HG03571 (cell line): ENCODE results near the gene GRID2.
"Not testable (repeated sequence)": the region's sequence is repeated elsewhere in the genome, so short reads cannot be mapped to it uniquely, and the experiment has no call there.

Experiments
- ATAC-seq: cut with Tn5 transposase; IDR thresholded peaks from one replicate; pipeline ENCODE4 v1.9.1; 2021; ENCODE audit not compliant: unreplicated experiment

Gene GRID2

DNA sequence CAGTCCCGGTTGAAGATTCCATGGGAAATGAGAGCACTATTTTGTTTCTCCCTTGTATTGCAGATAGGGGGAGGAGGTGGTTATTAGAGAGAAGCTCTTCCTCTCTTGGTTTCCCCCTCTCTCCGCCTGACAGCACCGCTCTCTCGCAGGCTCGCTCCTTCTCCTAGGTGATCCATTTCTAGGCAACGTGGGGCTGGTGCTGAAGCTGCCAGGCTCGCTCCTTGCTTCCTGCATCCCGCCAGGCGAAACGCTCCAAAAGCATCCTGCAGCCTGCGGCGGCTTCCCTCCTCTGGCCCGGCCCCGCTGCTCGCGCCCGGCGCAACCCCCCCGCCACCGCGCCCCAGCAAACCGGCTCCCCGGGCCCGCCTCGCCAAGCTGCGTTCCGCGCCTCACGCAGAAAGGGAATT is at the start of gene GRID2:
TSS of gene GRID2 (plus strand) at position 346 of the 407 bp plus-strand sequence.
- ATAC-seq = no peak

DNA sequence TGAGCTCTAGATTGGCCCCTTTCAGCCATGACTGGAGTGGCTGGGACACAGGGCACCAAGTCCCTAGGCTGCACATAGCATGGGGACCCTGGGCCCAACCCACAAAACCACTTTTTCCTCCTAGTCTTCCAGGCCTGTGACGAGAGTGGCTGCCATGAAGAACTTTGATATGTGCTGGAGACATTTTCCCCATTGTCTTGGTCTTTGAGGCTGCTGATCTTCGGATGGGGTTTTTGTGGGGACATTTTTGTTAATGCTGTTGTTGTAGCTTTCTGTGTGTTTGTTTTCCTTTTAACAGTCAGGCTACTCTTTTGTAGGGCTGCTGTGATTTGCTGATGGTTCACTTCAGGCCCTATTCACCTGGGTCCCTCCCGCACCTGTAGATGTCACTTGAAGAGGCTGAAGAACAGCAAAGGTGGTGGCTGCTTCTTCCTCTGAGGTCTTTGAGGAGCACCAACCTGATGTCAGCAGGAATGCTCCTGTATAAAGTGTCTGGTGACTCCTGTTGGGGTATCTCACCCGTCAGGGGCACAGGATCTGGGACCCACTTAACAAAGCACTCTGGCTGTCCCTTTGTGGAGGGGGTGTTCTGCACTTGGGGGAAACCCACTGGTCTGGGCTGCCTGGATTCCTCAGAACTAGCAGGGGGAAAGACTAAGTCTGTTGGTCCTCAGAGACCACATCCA is 49.6 kb upstream of the GRID2 start:
- no peak for ATAC-seq

DNA sequence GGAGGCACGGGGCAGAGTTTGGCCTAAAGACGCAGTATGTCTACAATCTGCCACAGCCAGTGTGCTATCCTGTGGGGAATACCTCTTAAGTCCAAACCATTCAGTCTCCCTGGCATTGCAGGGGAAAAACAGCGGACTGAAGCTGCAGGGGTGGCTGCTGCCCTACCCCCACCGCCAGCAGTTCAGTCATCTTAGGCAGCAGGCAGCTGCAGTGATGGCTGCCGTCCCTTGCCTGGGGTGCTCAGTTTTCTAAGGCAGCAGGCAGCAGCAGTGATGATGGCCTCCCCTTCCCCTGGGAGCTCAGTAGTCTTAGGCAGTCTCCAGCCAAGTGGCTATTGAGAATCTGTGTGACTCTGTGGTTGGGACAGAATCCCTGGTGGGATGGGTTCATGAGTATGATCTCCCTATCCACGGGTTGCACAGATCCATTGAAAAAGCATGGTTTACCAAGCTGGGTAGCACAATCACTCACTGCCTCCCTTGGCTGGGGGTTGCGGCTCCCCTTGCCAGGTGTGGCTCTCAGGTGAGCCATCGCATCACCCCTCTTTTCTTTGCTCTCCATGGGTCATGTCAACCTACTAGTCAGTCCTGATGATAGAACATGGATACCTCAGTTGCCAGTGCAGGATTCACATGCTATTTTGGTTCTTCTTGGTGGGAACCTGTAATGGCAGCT is 48.9 kb upstream of the GRID2 start:
- ATAC-seq = no peak

DNA sequence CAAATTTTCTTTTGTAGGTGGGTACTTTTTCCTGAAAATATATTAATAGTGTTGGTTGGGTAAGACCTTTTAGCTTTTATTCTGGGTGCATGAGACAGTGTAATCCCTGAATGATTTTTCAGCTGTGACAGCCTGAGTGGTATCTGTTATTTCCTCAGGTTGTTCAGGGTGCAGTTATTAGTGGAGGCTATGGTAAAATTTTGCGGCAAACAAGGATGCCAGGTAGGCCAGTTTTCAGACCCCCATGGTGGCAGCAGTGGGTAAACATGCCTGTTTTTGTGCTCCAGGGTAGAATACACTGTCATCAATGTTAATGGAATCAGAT is 47.9 kb upstream of the GRID2 start:
- no peak for ATAC-seq

DNA sequence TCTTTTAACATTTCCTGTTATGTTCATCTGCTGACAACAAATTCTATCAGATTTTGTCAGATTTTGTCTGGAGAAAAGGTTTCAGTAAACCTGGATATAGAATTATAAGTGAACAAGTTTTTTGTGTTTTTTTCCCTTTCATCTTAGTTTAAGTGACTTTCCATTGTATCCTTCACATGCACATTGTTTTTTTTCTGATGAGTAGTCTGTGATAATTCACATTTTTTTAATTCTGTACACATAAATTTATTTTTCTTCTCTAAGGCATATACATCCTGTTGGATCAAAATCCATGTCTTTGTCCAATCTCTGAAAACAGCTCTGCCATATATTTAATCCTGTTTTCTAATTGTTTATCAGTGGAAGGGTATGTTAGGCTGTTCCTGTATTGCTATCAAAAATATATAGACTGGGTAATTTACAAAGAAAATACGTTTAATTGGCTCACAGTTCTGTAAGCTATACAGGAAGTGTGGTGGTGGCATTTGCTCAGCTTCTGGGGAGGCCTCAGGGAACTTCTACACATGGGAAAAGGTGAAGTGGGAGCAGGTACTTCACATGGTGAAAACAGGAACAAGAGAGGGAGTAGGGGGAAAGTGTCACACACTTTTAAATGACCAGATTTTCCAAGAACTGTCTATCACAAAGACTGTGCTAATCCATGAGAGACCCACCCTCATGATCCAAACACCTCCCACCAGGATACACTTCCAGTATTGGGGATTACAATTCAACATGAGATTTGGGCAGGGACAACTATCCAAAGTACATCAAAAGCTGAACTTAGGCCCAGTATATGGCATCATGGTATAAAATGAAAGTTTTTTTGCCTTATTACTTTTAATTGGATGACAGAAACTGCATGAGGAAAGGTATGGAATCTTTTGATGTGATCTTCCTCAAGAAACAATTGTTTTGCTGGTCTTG is 45.6 kb upstream of the GRID2 start:
- no peak for ATAC-seq

DNA sequence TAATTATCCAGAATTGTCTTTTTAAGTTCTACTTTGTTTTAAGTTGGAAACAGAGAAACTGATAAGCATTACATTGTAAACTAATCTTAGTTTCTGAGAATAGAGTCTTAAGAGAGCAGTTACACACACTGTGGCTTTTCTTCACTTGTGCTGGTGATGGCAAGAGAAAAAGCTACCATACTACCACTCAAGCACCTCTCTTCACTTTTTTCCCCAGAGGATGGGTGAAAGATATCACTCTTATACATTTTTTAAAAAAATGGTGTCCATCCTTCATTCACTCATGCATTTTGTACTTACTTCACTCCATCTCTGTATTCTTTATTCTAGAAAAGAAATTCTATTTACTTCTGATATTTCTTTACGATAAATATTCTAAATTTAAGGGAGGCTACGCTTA is 42.5 kb upstream of the GRID2 start:
- no peak for ATAC-seq

DNA sequence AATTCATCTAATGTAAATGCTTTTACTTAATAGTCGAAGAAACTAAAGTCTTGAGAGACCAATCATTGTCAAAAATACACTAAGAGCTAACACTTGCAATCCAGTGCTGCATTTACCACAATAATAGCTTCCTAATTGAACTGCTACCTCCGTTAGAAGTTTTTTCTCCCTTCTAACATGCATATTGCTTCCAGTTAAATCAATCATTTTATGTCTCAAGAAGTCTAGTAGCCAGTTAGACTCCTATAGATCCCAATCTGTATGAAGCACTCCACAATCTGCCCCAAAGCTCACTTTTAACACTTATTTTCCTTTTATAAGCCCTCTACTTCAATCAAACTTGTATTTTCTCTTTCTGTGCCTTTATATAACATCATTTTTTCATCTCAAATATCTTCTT is 41.4 kb upstream of the GRID2 start:
- no peak for ATAC-seq

DNA sequence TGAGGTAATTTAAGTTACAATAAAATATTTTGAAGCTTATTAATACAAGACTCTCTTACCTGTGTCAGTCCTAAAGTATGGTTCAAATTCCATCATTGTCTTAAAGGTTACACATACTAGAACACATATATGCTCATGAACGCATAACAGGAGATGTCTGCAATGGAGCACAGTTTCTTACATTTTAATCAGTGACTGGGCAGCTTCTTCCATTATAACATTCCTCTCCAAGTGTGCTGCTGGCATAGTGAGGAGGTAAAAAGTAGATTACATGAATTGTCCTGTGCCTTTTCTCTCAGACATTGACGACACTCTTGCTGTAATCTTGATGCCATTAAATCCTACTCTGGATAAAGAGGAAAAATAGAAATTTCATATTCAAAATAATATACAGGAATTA is 40.8 kb upstream of the GRID2 start:
- no peak for ATAC-seq

DNA sequence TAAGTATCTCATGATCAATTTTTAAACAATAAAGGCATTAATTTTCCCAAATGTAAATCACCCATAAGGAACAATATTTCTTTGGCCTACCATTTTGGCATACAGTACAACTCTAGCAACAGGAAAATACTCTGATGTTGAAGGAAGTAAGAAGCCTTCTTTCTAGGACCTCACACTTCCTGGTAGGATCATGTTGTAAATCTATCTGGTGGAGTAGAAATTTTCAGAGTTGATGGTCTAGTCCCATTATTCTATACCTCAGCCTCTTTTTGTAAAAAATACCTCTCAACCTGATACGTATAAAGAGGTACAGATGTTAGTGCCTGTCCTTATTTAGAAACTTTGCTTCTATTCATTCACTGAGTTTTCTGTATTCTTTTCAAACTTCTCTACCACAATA is 40.2 kb upstream of the GRID2 start:
- no peak for ATAC-seq

DNA sequence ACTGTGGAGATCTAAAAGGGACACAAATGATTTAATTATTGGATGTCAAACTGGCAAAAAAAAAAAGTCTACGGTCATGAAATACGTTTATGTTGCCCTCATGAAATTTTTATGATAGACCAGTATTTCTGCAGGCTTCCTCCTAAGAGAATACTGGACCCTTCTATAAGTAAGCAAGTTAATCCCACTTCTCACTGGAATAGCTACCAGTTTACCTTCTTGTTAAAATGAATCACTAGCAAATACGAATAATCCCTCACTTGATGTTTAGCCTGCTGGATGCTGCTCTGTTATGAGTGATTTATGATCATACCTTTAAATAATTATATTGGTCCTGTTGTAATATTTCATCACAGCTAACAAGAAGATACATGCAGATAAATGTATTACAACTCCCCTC is 39.6 kb upstream of the GRID2 start:
- no peak for ATAC-seq

DNA sequence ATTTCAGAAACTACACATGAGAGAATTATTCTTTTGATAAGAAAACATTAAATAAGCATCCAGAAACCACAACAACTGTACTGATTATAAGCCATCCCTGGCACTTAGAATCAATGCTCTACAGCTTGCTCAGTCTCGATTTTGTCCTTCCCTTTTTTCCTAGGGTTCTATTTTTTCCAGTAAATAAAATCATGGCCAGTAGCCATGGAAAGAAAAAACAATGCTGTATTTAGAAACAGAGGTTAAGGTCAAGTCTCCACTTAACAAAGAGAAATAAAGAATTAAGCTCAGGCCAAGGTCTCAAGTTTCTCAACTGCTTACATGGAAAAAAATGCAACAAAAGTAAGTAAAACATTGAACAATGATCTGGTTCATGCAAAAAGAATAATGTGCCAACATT is 38.7 kb upstream of the GRID2 start:
- no peak for ATAC-seq

DNA sequence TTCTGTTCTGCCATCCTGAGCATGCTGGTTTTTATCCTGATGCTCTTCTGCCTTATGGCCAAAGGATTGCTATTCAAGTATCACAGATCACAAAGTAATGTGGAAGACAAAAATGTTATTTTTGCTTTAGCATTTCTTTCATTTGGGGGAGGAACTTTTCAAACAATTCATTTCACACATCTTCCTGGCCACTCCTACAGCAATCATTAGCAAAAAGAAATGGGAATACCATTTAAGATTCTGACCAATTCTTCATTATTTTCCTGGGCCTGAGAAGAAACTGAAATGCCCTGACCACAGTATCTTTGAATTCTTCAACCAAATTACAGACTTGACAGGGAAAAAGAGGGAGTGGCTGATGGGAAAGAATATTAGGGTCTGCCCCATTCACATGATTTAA is 38.0 kb upstream of the GRID2 start:
- no peak for ATAC-seq

DNA sequence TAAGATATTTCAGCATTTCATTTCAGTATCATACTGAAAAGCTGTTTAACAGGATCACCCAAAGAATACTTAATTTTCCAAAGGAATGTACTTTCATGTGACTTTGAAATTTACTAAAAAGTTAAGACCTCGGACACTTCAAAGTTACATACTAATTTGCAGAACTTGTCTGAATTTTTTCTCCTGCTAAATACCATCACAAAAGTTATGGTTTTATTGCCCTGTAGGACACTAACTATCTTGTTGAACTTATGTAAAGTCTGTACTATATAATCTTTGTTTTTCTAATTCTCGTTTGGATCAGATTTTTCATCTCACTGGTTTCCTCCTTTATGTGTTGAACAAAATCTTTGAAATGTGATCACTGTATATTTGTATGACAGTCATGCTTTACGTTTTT is 37.2 kb upstream of the GRID2 start:
- ATAC-seq = no peak

DNA sequence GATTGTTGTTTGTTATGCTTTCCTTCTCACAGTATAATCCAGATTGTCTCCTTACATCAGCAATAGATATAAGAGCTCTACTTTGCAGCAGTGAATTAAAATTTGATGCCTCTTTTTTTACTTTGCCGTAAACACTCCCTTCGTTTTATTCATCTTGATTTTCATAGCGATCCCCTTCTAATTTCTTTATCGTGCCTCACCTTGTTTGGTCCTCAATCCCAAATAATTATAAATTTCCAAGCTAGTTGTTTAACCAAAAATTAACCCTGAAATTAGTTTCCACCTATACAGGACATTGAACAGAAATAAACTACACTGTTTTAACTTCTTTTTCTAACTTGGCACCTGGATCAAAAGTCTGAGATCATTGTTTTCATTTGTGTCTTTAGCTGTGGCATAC is 35.1 kb upstream of the GRID2 start:
- ATAC-seq = no peak

DNA sequence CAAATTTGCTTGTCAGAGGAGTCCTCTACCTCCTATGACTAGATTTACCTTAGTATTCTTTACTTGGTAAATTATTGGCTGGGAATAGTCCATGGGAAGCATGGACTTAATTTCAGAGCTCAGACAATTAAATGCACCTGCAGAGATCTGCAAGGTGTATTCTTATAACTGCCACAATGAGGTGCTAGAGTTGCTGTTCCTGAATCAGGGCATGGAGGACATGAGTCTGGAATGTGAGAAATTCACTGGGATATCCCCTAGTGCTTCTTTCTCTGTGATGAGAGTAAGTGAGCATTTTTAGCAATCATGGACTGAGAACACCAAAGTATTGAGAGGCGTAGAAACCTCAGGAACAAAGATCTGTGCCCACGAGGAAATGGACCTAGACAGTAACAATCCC is 32.9 kb upstream of the GRID2 start:
- no peak for ATAC-seq

DNA sequence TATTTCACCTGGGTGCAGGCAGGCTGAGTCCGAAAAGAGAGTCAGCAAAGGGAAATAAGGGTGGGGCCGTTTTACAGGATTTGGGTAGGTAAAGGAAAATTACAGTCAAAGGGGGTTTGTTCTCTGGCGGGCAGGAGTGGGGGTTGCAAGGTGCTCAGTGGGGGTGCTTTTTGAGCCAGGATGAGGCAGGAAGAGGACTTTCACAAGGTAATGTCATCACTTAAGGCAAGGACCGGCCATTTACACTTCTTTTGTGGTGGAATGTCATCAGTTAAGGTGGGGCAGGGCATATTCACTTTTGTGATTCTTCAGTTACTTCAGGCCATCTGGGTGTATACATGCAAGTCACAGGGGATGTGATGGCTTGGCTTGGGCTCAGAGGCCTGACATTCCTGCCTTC is 32.2 kb upstream of the GRID2 start:
- ATAC-seq = not testable (repeated sequence)

DNA sequence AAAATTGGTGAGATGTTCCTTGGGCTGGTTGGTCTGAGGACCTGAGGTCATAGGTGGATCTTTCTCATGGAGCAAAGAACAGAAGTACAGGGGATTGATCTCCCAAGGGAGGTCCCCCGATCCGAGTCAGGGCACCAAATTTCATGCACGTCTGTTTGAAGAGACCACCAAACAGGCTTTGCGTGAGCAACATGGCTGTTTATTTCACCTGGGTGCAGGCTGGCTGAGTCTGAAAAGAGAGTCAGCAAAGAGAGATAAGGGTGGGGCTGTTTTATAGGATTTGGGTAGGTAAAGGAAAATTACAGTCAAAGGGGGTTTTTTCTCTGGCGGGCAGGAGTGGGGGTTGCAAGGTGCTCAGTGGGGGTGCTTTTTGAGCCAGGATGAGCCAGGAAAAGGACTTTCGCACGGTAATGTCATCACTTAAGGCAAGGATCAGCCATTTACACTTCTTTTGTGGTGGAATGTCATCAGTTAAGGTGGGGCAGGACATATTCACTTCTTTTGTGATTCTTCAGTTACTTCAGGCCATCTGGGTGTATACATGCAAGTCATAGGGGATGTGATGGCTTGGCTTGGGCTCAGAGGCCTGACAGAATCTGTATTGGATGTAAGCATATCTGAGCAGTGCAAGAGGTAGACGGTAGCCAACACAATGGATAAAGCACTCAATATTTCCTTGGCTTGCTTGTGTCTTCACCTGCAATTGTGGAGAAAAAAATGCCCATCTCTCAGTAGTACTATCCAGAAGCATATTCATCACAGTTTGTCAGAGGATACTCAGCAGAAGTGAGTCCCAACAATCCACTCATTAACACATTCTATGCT is 26.5 kb upstream of the GRID2 start:
- ATAC-seq = not testable (repeated sequence)

DNA sequence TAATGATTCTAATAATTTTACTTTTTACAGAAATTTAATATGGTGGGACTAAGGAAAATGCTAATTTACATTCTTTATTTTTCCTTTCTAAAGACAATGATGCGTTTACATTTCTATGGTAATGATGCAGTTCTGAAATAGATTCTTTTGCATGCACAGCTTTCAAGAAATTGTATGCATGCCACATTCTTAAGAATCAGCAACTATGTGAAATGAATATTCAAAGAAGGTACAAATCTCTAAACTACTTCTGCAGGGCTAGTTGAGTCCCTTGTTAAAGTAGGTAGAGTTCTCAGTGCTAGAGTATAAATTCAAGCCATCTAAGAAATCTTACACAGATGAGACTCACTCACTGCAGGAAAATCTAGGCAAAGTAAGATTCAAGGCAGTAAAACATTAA is 24.5 kb upstream of the GRID2 start:
- no peak for ATAC-seq

DNA sequence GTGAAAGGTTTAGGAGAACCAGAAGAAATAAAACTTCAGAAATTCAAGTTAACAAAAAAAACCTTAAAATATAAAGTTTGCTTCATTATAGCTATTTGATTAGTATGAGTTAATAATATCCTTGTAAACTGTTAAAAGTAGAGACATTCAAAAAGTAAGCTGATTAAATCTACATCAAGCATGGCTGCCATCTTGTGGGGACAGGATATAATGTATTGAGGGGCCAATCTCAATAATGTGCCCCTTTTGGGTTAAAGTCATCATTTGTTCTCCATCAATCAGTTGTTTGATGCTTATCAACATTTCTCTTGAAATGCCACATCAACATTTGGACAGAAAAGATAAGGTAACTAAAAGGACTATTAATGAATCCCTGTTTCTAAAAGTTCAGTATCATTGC is 4.6 kb upstream of the GRID2 start:
- no peak for ATAC-seq

DNA sequence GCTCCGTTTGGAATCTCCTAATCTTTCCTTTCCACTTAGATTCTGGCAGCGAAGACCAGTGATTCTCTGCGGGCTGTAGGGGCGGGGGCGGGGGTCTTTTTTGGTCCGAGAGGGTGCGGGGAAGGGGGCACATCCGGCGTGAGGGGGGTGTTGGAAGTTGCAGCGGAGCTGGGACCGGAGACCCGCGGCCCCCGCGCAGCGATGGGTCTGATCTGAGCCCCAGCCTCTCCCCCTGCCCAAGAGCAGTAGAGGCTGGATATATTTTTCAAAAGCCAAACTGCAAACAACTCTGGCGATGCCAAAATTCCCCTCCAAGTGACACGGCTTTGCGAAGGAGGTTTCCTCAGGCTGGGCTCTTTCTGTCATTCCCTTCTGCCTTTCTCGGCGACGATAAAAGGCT is 355 bp downstream of the GRID2 start:
- no peak for ATAC-seq

DNA sequence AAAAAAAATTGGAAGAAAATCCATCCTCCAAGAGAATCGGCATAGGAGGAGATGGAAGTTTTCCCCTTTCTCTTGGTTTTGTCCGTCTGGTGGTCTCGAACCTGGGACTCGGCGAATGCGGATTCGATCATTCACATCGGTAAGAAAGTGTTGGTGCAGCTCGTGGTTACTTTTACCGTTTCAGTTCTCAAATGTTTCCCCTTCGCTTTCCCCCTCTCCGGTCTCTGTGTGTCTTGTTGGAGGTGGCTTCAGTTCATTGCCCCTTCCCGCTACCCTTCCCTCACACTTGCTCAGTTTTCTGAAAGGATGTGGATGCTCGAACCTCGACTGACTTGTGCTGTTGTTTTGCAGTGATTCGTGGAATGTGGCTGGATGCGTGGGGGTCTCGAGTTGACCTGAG is 840 bp downstream of the GRID2 start:
- no peak for ATAC-seq
